ENCODE data around the gene PLEKHA1. TPM values are rescaled to one million over a fixed set of nuclear protein-coding genes. Genes with fewer than 3 reads are reported as not detected.

Gene PLEKHA1
- total and polyA plus RNA-seq, 2 experiments from 2014 or later: 25.8 to 36.6 TPM

DNA sequence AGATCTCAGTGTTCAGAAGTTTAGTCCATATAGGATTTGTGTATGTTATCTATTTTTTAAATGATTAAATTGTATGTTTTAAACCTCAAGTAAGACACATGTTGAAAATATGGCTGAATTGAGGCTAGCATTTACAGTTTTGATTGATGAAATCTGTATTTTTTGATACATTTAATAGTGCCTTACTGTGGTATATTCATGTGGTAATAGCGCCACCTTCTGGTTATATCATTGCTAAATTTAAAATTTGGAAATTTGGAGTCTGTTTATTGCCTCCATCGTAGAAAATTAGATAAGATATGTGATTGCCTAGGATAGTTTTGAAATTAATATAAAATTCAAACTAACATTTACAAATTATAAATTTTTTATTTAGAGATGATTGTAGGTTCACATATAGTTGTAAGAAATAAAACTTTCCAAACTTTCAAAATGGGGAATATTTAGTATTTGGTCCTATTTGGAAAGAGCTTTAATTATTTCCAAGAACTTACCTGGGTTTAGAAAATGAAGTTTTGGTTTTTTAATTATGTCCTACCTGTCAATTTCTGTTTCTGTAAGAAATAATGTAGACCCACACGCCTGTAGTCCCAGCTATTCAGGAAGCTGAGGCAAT lies 60.8 kb downstream of the PLEKHA1 start:
- H4K20me1 ChIP-seq (replicated peaks; ENCODE audit: insufficient read depth): no peaks in the 10 kb centered on the region
- no peaks in the 10 kb centered on the region for H3K36me3 ChIP-seq (ENCODE audit: insufficient read depth)
- no peak for ATAC-seq
- peak; percentile 68 for DNase-seq (ENCODE audit: low spot score)
- H3K27me3 ChIP-seq (ENCODE audit: insufficient read depth): no peaks in the 10 kb centered on the region
- Mint-ChIP-seq H3K4me3 (no peak overlapping the region), H3K27ac (no peak overlapping the region), H3K4me1 (no peaks in the 10 kb centered on the region), H3K36me3 (ENCODE audit: low read depth) (peaks cover 3% of the 10 kb centered on the region), H3K9me3 (no peaks in the 10 kb centered on the region), H3K27me3 (ENCODE audit: insufficient read depth, low read depth, poor library complexity) (peaks cover 2% of the 10 kb centered on the region)
- no peaks in the 10 kb centered on the region for H3F3A ChIP-seq (replicated peaks; ENCODE audit: low read depth)
- no peak overlapping the region for H3K27ac ChIP-seq (ENCODE audit: low read depth)
- no peak overlapping the region for H3K4me2 ChIP-seq
- TF ChIP-seq, protein P1, sequence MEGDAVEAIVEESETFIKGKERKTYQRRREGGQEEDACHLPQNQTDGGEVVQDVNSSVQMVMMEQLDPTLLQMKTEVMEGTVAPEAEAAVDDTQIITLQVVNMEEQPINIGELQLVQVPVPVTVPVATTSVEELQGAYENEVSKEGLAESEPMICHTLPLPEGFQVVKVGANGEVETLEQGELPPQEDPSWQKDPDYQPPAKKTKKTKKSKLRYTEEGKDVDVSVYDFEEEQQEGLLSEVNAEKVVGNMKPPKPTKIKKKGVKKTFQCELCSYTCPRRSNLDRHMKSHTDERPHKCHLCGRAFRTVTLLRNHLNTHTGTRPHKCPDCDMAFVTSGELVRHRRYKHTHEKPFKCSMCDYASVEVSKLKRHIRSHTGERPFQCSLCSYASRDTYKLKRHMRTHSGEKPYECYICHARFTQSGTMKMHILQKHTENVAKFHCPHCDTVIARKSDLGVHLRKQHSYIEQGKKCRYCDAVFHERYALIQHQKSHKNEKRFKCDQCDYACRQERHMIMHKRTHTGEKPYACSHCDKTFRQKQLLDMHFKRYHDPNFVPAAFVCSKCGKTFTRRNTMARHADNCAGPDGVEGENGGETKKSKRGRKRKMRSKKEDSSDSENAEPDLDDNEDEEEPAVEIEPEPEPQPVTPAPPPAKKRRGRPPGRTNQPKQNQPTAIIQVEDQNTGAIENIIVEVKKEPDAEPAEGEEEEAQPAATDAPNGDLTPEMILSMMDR (conservative IDR thresholded peaks at IDR 0.05; ENCODE audit: low read depth in 2 of 2): peak in 1 of 2 experiments; percentile 88; a peak in 3 of 4 replicates
- no peak for TF ChIP-seq STAT1 (IDR thresholded peaks at IDR 0.05; ENCODE audit: unreplicated experiment)
- TF ChIP-seq, protein P2, sequence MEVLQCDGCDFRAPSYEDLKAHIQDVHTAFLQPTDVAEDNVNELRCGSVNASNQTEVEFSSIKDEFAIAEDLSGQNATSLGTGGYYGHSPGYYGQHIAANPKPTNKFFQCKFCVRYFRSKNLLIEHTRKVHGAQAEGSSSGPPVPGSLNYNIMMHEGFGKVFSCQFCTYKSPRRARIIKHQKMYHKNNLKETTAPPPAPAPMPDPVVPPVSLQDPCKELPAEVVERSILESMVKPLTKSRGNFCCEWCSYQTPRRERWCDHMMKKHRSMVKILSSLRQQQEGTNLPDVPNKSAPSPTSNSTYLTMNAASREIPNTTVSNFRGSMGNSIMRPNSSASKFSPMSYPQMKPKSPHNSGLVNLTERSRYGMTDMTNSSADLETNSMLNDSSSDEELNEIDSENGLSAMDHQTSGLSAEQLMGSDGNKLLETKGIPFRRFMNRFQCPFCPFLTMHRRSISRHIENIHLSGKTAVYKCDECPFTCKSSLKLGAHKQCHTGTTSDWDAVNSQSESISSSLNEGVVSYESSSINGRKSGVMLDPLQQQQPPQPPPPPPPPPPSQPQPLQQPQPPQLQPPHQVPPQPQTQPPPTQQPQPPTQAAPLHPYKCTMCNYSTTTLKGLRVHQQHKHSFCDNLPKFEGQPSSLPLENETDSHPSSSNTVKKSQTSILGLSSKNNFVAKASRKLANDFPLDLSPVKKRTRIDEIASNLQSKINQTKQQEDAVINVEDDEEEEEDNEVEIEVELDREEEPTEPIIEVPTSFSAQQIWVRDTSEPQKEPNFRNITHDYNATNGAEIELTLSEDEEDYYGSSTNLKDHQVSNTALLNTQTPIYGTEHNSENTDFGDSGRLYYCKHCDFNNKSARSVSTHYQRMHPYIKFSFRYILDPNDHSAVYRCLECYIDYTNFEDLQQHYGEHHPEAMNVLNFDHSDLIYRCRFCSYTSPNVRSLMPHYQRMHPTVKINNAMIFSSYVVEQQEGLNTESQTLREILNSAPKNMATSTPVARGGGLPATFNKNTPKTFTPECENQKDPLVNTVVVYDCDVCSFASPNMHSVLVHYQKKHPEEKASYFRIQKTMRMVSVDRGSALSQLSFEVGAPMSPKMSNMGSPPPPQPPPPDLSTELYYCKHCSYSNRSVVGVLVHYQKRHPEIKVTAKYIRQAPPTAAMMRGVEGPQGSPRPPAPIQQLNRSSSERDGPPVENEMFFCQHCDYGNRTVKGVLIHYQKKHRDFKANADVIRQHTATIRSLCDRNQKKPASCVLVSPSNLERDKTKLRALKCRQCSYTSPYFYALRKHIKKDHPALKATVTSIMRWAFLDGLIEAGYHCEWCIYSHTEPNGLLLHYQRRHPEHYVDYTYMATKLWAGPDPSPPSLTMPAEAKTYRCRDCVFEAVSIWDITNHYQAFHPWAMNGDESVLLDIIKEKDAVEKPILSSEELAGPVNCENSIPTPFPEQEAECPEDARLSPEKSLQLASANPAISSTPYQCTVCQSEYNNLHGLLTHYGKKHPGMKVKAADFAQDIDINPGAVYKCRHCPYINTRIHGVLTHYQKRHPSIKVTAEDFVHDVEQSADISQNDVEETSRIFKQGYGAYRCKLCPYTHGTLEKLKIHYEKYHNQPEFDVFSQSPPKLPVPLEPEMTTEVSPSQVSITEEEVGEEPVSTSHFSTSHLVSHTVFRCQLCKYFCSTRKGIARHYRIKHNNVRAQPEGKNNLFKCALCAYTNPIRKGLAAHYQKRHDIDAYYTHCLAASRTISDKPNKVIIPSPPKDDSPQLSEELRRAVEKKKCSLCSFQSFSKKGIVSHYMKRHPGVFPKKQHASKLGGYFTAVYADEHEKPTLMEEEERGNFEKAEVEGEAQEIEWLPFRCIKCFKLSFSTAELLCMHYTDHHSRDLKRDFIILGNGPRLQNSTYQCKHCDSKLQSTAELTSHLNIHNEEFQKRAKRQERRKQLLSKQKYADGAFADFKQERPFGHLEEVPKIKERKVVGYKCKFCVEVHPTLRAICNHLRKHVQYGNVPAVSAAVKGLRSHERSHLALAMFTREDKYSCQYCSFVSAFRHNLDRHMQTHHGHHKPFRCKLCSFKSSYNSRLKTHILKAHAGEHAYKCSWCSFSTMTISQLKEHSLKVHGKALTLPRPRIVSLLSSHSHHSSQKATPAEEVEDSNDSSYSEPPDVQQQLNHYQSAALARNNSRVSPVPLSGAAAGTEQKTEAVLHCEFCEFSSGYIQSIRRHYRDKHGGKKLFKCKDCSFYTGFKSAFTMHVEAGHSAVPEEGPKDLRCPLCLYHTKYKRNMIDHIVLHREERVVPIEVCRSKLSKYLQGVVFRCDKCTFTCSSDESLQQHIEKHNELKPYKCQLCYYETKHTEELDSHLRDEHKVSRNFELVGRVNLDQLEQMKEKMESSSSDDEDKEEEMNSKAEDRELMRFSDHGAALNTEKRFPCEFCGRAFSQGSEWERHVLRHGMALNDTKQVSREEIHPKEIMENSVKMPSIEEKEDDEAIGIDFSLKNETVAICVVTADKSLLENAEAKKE (CRISPR knock-in tag; IDR thresholded peaks at IDR 0.05): no peak
- H3K9me2 ChIP-seq (ENCODE audit: insufficient read depth): no peaks in the 10 kb centered on the region
- no peak overlapping the region for H3K4me3 ChIP-seq
- H2AFZ ChIP-seq: no peak overlapping the region
- H3K79me2 ChIP-seq (replicated peaks; ENCODE audit: insufficient read depth): no peaks in the 10 kb centered on the region
- no peaks in the 10 kb centered on the region for H3K4me1 ChIP-seq (ENCODE audit: insufficient read depth)
